ENCODE data around the gene ERLIN1.

- TF ChIP-seq CTCF (IDR thresholded peaks at IDR 0.05; ENCODE audit: low read depth, low read length, poor library complexity, severe bottlenecking), result no peak
- TF ChIP-seq EZH2phosphoT487 (IDR thresholded peaks at IDR 0.05; ENCODE audit: borderline replicate concordance, low read length), result no peak
These were observed 1.4 kb downstream of the ERLIN1 start for GRCh38 chr10:100184426-100184825.
